Liver (tissue), 9 donors: Measurements from ENCODE around the gene TPPP3. TPM values are rescaled to one million over a fixed set of nuclear protein-coding genes. Genes with fewer than 3 reads are reported as not detected.
"Not testable (repeated sequence)": the region's sequence is repeated elsewhere in the genome, so short reads cannot be mapped to it uniquely, and the experiment has no call there.

ENCODE experiments used
- DNase-seq: peaks from one replicate; pipeline ENCODE4 v3.0.0-alpha.2; 2017; ENCODE audit warnings: low spot score
- H3K27ac ChIP-seq, 2 donors: one replicate each; pipeline ENCODE4 v1.7.0; 2013; ENCODE audit warnings: inconsistent platforms in 2 of 2, low read length in 2 of 2, control low read depth in 1 of 2, low read depth in 1 of 2, mild to moderate bottlenecking in 1 of 2
- H3K27me3 ChIP-seq, 4 donors: one replicate each; pipeline versions ENCODE4 v1.6.1 to v1.7.0; 2013; ENCODE audit warnings: low read length in 3 of 4, inconsistent platforms in 1 of 4, mild to moderate bottlenecking in 1 of 4, moderate library complexity in 1 of 4; ENCODE audit not compliant: control insufficient read depth in 4 of 4, insufficient read depth in 4 of 4
- H3K36me3 ChIP-seq, 4 donors: one replicate each; pipeline versions ENCODE4 v1.6.1 to v1.7.0; 2013; ENCODE audit warnings: low read length in 3 of 4, mild to moderate bottlenecking in 3 of 4, low read depth in 1 of 4, moderate library complexity in 1 of 4; ENCODE audit not compliant: control insufficient read depth in 4 of 4, insufficient read depth in 3 of 4
- H3K4me1 ChIP-seq, 4 donors: one replicate each; pipeline versions ENCODE4 v1.6.1 to v1.7.0; 2013; ENCODE audit warnings: low read length in 3 of 4, mild to moderate bottlenecking in 3 of 4, moderate library complexity in 1 of 4; ENCODE audit not compliant: control insufficient read depth in 4 of 4, insufficient read depth in 4 of 4
- H3K4me3 ChIP-seq, 3 donors: one replicate each; pipeline versions ENCODE4 v1.6.1 to v1.7.0; 2013; ENCODE audit warnings: low read length in 3 of 3, control low read depth in 1 of 3, low read depth in 1 of 3, mild to moderate bottlenecking in 1 of 3
- H3K9ac ChIP-seq, 2 donors: one replicate each; pipeline ENCODE4 v1.7.0; 2013; ENCODE audit warnings: low read length in 2 of 2, mild to moderate bottlenecking in 2 of 2, moderate library complexity in 2 of 2, control low read depth in 1 of 2, low read depth in 1 of 2
- H3K9me3 ChIP-seq, 4 donors: one replicate each; pipeline versions ENCODE4 v1.6.1 to v1.7.0; 2013; ENCODE audit warnings: low read length in 3 of 4; ENCODE audit not compliant: control insufficient read depth in 4 of 4
- CTCF ChIP-seq: fragments of 150-350 bp; IDR thresholded peaks from 2 replicates; pipeline ENCODE4 v1.5.1; 2017; ENCODE audit warnings: improper control_type of control experiment, low read depth, low read length; ENCODE audit not compliant: missing input control
- EGR1 ChIP-seq, 2 donors: IDR thresholded peaks; 2 replicates each; pipeline ENCODE4 v1.6.1; 2016 to 2018; ENCODE audit warnings: antibody characterized with exemption in 2 of 2, low read depth in 2 of 2
- FOXA1 ChIP-seq: IDR thresholded peaks from 2 replicates; pipeline ENCODE4 v1.6.1; 2016; ENCODE audit warnings: antibody characterized with exemption
- GABPA ChIP-seq, 2 donors: IDR thresholded peaks in 1 of 2; conservative IDR thresholded peaks in 1 of 2; 2 replicates each; pipeline ENCODE4 v1.6.1; 2016; ENCODE audit warnings: antibody characterized with exemption in 2 of 2, mild to moderate bottlenecking in 1 of 2, moderate library complexity in 1 of 2
- HNF4A ChIP-seq, 2 donors: conservative IDR thresholded peaks; 2 replicates each; pipeline ENCODE4 v1.6.1; 2016; ENCODE audit warnings: antibody characterized with exemption in 2 of 2, mild to moderate bottlenecking in 2 of 2
- HNF4G ChIP-seq: IDR thresholded peaks from 2 replicates; pipeline ENCODE4 v1.6.1; 2016; ENCODE audit warnings: antibody characterized with exemption
- JUND ChIP-seq, 2 donors: IDR thresholded peaks; 2 replicates each; pipeline ENCODE4 v1.6.1; 2016; ENCODE audit warnings: antibody characterized with exemption in 2 of 2
- MAX ChIP-seq: IDR thresholded peaks from 2 replicates; pipeline ENCODE4 v1.6.1; 2016; ENCODE audit warnings: antibody characterized with exemption
- NR2F2 ChIP-seq: IDR thresholded peaks from 2 replicates; pipeline ENCODE4 v1.6.1; 2016; ENCODE audit warnings: antibody characterized with exemption
- RAD21 ChIP-seq, 2 donors: IDR thresholded peaks; 2 replicates each; pipeline ENCODE4 v1.6.1; 2016; ENCODE audit warnings: antibody characterized with exemption in 2 of 2, mild to moderate bottlenecking in 2 of 2
- REST ChIP-seq: IDR thresholded peaks from 2 replicates; pipeline ENCODE4 v1.6.1; 2016; ENCODE audit warnings: antibody characterized with exemption, mild to moderate bottlenecking
- RXRA ChIP-seq, 2 donors: IDR thresholded peaks; 2 replicates each; pipeline ENCODE4 v1.6.1; 2017 to 2018; ENCODE audit warnings: antibody characterized with exemption in 2 of 2, mild to moderate bottlenecking in 1 of 2
- SP1 ChIP-seq: IDR thresholded peaks from 2 replicates; pipeline ENCODE4 v1.6.1; 2018; ENCODE audit warnings: antibody characterized with exemption, mild to moderate bottlenecking
- TAF1 ChIP-seq: conservative IDR thresholded peaks from 2 replicates; pipeline ENCODE4 v1.6.1; 2016; ENCODE audit warnings: antibody characterized with exemption, mild to moderate bottlenecking
- YY1 ChIP-seq: IDR thresholded peaks from 2 replicates; pipeline ENCODE4 v1.6.1; 2016; ENCODE audit warnings: antibody characterized with exemption, mild to moderate bottlenecking
- ZBTB33 ChIP-seq: IDR thresholded peaks from 2 replicates; pipeline ENCODE4 v1.6.1; 2016; ENCODE audit warnings: antibody characterized with exemption
- WGBS: extraction: QIAGEN DNeasy Blood & Tissue Kit; methylation state at CpG from one replicate; pipeline ENCODE4 v1.1.7; 2013; 5-methylcytosine and 5-hydroxymethylcytosine counted together
- polyA plus RNA-seq, 2 donors: library from polyadenylated mRNA; stranded (reverse) in 1 of 2; unstranded in 1 of 2; fragments of 200-250 nt in 1 of 2; fragments of >200 nt in 1 of 2; fragmentation: Nextera tagmentation in 1 of 2; extraction: Ambion mirVana in 1 of 2; gene quantifications; one replicate each; pipeline versions ENCODE4 v1.2.1 to v1.2.3, GENCODE V29; 2013 to 2015
- total RNA-seq, 2 donors: library from RNA; depleted of rRNA; stranded (reverse); fragments of >200 nt; gene quantifications; one replicate each; pipeline ENCODE4 v1.2.3, GENCODE V29; 2014
- donor health status: healthy.
- donor health status: healthy.
- donor health status: healthy.
- donor health status: healthy.
- donor health status: healthy.

TPPP3 gene
- total and polyA plus RNA-seq, 4 donors = 0.28 to 0.84 (median 0.55) TPM

- Histone ChIP-seq H3K9me3 (no peaks in the 10 kb centered on the region), H3K9ac (no peak overlapping the region), H3K27me3 (no peaks in the 10 kb centered on the region), H3K36me3 (no peaks in the 10 kb centered on the region), H3K4me3 (no peak overlapping the region), H3K27ac (no peak overlapping the region), H3K4me1 (no peaks in the 10 kb centered on the region)
- WGBS = 94% methylated on average over 3 of the region's 3 CpGs
- DNase-seq = no peak
- TF ChIP-seq HNF4G = no peak
- no peak for TF ChIP-seq FOXA1
- no peak for TF ChIP-seq ZBTB33
- TF ChIP-seq JUND (IDR thresholded peaks at IDR 0.05) = no peak
- TF ChIP-seq RAD21 (IDR thresholded peaks at IDR 0.05) = no peak
- no peak for TF ChIP-seq YY1
- no peak for TF ChIP-seq MAX
- TF ChIP-seq EGR1 (IDR thresholded peaks at IDR 0.05; ENCODE audit: low read depth in 2 of 2) = no peak
- TF ChIP-seq SP1 = no peak
- no peak for TF ChIP-seq REST
- TF ChIP-seq NR2F2 = no peak
- TF ChIP-seq TAF1 = no peak
- no peak for TF ChIP-seq HNF4A (conservative IDR thresholded peaks at IDR 0.05)
- no peak for TF ChIP-seq RXRA (IDR thresholded peaks at IDR 0.05)
- TF ChIP-seq CTCF = no peak
- no peak for TF ChIP-seq GABPA (IDR thresholded peaks at IDR 0.05 in 1 of 2, conservative IDR thresholded peaks at IDR 0.05 in 1 of 2)
These were observed 10.0 kb downstream of the TPPP3 start for GRCh38 chr16:67383284-67383683.

GRCh38 chr16:67378642-67379041, 14.7 kb downstream of the TPPP3 start:
- Histone ChIP-seq H3K27me3 (no peaks in the 10 kb centered on the region), H3K27ac (no peak overlapping the region), H3K4me3 (no peak overlapping the region), H3K4me1 (no peaks in the 10 kb centered on the region), H3K9me3 (no peaks in the 10 kb centered on the region), H3K9ac (no peak overlapping the region), H3K36me3 (no peaks in the 10 kb centered on the region)
- TF ChIP-seq TAF1 = no peak
- no peak for DNase-seq
- WGBS = 85% methylated on average over 1 of the region's 1 CpG

GRCh38 chr16:67376012-67376411, 17.3 kb downstream of the TPPP3 start:
- not testable (repeated sequence) for H3K4me3 ChIP-seq, DNase-seq, H3K9ac ChIP-seq, H3K9me3 ChIP-seq, H3K27ac ChIP-seq, H3K36me3 ChIP-seq, H3K27me3 ChIP-seq, H3K4me1 ChIP-seq
- WGBS = 90% methylated on average over 11 of the region's 11 CpGs
